ENCODE results near the gene MYADML2. TPM values are rescaled to one million over a fixed set of nuclear protein-coding genes. Genes with fewer than 3 reads are reported as not detected.

MYADML2 gene
- total RNA-seq, 1 experiment from 2014 or later, result 0.22 TPM

DNA sequence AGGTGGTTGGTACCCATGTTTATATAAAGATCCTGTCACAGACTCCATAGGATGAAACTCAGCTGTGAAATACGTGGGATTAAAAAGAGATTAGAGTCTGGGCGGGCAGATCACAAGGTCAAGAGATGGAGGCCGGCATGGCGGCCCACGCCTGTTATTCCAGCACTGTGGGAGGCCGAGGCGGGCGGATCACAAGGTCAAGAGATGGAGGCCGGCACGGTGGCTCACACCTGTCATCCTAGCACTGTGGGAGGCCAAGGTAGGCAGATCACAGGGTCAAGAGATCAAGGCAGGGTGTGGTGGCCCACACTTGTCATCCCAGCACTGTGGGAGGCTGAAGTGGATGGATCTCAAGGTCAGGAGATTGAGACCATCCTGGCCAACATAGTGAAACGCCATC lies 51.6 kb downstream of the MYADML2 start:
- Histone ChIP-seq H2BK20ac (ENCODE audit: low read depth, low read length, poor library complexity, severe bottlenecking) (no peak overlapping the region), H3K9ac (ENCODE audit: extremely low read depth, insufficient read length, low read length) (no peak overlapping the region), H4K8ac (replicated peaks; ENCODE audit: insufficient read length, low read depth, low read length) (no peak overlapping the region), H3K79me1 (ENCODE audit: insufficient read depth, low read depth, low read length, poor library complexity, severe bottlenecking) (peaks cover 5% of the 10 kb centered on the region), H2AK5ac (ENCODE audit: insufficient read length, low read length) (no peak overlapping the region), H3K23ac (ENCODE audit: insufficient read length, low read depth, low read length) (no peak overlapping the region), H3K14ac (ENCODE audit: insufficient read depth, low read length) (no peak overlapping the region), H2BK15ac (ENCODE audit: low read depth, low read length) (no peak overlapping the region), H2BK5ac (ENCODE audit: insufficient read length, low read length) (no peak overlapping the region), H4K5ac (ENCODE audit: insufficient read length, low read depth, low read length) (no peak overlapping the region), H4K91ac (ENCODE audit: insufficient read length, low read depth, low read length) (no peak overlapping the region), H2BK12ac (ENCODE audit: insufficient read length, low read depth, low read length) (no peak overlapping the region), H2AFZ (ENCODE audit: low read length) (no peak overlapping the region), H2BK120ac (ENCODE audit: low read depth, low read length, poor library complexity, severe bottlenecking) (no peak overlapping the region), H3K79me2 (ENCODE audit: insufficient read depth, low read length) (peaks cover 6% of the 10 kb centered on the region; the same call in 1 of the 2 replicates), H3K4ac (ENCODE audit: low read depth, low read length) (no peak overlapping the region), H3K9me3 (ENCODE audit: control insufficient read depth, low read depth, low read length) (no peaks in the 10 kb centered on the region), H3K4me1 (ENCODE audit: insufficient read depth, low read length) (no peaks in the 10 kb centered on the region), H3K56ac (ENCODE audit: insufficient read length, low read depth, low read length) (no peak overlapping the region), H3K4me2 (ENCODE audit: insufficient read depth, insufficient read length, low read length) (no peak overlapping the region), H3K27me3 (ENCODE audit: insufficient read depth, low read length) (no peaks in the 10 kb centered on the region), H3K23me2 (ENCODE audit: insufficient read length, low read depth, low read length, poor library complexity, severe bottlenecking) (peaks cover 4% of the 10 kb centered on the region), H4K20me1 (ENCODE audit: control insufficient read depth, insufficient read depth, insufficient read length) (no peaks in the 10 kb centered on the region), H3T11ph (ENCODE audit: low read length) (no peak overlapping the region), H3K27ac (ENCODE audit: insufficient read length, low read depth, low read length) (no peak overlapping the region), H3K18ac (ENCODE audit: insufficient read length, low read depth, low read length) (no peak overlapping the region)
- peaks cover 0 to 5% of the 10 kb centered on the region in 2 experiments; a peak in 2 of 4 replicates for H3K4me1 Mint-ChIP-seq
- H3K4me3 Mint-ChIP-seq, result no peak overlapping the region
- H3K27ac Mint-ChIP-seq, result no peak overlapping the region
- no peak for DNase-seq
- H3K9me3 Mint-ChIP-seq, result no peaks in the 10 kb centered on the region
- no CpG with 5 or more reads among the region's 11 CpGs for WGBS (ENCODE audit: extremely low coverage, insufficient read length, low lambda C conversion rate)
- no peaks in the 10 kb centered on the region for H3K27me3 Mint-ChIP-seq (ENCODE audit: low read depth)
- TF ChIP-seq, protein P1, sequence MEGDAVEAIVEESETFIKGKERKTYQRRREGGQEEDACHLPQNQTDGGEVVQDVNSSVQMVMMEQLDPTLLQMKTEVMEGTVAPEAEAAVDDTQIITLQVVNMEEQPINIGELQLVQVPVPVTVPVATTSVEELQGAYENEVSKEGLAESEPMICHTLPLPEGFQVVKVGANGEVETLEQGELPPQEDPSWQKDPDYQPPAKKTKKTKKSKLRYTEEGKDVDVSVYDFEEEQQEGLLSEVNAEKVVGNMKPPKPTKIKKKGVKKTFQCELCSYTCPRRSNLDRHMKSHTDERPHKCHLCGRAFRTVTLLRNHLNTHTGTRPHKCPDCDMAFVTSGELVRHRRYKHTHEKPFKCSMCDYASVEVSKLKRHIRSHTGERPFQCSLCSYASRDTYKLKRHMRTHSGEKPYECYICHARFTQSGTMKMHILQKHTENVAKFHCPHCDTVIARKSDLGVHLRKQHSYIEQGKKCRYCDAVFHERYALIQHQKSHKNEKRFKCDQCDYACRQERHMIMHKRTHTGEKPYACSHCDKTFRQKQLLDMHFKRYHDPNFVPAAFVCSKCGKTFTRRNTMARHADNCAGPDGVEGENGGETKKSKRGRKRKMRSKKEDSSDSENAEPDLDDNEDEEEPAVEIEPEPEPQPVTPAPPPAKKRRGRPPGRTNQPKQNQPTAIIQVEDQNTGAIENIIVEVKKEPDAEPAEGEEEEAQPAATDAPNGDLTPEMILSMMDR (conservative IDR thresholded peaks at IDR 0.05), result no peak
- peaks cover 19 to 55% (median 42%) of the 10 kb centered on the region in 3 experiments for H3K36me3 Mint-ChIP-seq (ENCODE audit: insufficient read depth in 1 of 3, low read depth in 3 of 3)

Data from H9 (cell line).